Measurements from ENCODE around the gene TAP2.

The TAP2 gene

DNA sequence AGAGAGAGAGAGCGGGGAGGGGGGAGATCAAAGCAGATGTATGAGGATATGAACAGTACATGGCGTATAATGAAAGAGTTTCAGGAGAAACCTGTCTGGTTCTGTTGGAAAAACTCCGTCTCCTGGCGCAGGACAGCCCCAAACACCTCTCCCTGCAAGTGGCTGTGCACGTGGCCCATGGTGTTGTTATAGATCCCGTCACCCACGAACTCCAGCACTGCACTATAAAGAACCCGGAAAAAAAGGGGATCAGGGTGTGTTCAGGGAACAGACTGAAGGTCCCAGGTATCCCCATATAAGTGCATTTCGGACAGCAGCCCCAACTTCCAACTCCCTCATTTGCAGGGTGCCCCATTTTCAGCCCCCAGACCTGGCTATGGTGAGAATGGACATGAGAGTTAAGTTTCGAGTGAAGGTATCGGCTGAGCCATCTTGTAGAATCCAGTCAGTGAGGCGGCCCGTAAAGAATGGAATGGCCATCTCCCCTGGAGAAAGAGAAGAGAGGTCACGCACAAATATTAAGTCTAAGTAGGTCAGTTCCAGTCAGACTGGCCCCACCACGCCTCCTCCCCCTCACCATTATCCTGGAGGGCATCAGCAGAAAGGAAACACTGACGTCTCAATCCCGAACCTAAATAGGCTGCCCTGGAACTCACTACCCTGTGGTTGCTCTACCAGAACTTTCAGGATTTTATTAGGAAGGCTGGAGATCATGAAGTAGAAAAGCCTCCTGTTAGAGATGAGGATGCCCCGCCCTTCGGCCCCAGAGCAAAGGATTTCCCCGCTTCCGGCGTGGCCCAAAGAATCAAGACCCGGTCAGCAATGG is 13.7 kb upstream of the TAP2 start:
- H3K27me3 ChIP-seq (replicated peaks): no peaks in the 10 kb centered on the region
- peaks cover 28% of the 10 kb centered on the region for H3K36me3 ChIP-seq (replicated peaks)
- TF ChIP-seq, protein P1, sequence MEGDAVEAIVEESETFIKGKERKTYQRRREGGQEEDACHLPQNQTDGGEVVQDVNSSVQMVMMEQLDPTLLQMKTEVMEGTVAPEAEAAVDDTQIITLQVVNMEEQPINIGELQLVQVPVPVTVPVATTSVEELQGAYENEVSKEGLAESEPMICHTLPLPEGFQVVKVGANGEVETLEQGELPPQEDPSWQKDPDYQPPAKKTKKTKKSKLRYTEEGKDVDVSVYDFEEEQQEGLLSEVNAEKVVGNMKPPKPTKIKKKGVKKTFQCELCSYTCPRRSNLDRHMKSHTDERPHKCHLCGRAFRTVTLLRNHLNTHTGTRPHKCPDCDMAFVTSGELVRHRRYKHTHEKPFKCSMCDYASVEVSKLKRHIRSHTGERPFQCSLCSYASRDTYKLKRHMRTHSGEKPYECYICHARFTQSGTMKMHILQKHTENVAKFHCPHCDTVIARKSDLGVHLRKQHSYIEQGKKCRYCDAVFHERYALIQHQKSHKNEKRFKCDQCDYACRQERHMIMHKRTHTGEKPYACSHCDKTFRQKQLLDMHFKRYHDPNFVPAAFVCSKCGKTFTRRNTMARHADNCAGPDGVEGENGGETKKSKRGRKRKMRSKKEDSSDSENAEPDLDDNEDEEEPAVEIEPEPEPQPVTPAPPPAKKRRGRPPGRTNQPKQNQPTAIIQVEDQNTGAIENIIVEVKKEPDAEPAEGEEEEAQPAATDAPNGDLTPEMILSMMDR (IDR thresholded peaks at IDR 0.05; ENCODE audit: low read depth, low read length, missing control alignments): no peak
- no peak overlapping the region for H3K27ac ChIP-seq
- H3K4me3 ChIP-seq (ENCODE audit: low read depth, low read length): peak overlapping the region; percentile 85
- in situ Hi-C loops (cut with HindIII; ENCODE audit: low pct_ligation_motif_present, low sequenced_read_pairs): no loop called here
- no peak for DNase-seq

GRCh38 chr6:32851025-32851424 is 12.5 kb upstream of the TAP2 start:
- Histone ChIP-seq H3K27ac (no peak overlapping the region), H3K4me3 (ENCODE audit: low read depth, low read length) (no peak overlapping the region), H3K27me3 (replicated peaks) (no peaks in the 10 kb centered on the region), H3K36me3 (replicated peaks) (peaks cover 33% of the 10 kb centered on the region)
- no peak for DNase-seq
- TF ChIP-seq, protein P1 (IDR thresholded peaks at IDR 0.05; ENCODE audit: low read depth, low read length, missing control alignments): no peak
- in situ Hi-C loops (cut with HindIII; ENCODE audit: low pct_ligation_motif_present, low sequenced_read_pairs): no loop called here

GRCh38 chr6:32849126-32849525 is 10.6 kb upstream of the TAP2 start:
- Histone ChIP-seq H3K27ac (no peak overlapping the region), H3K36me3 (replicated peaks) (peaks cover 39% of the 10 kb centered on the region), H3K4me3 (ENCODE audit: low read depth, low read length) (no peak overlapping the region), H3K27me3 (replicated peaks) (no peaks in the 10 kb centered on the region)
- in situ Hi-C loops (cut with HindIII; ENCODE audit: low pct_ligation_motif_present, low sequenced_read_pairs): no loop called here
- DNase-seq: no peak
- TF ChIP-seq, protein P1 (IDR thresholded peaks at IDR 0.05; ENCODE audit: low read depth, low read length, missing control alignments): no peak

- H3K27me3 ChIP-seq (replicated peaks): no peaks in the 10 kb centered on the region
- in situ Hi-C loops (cut with HindIII; ENCODE audit: low pct_ligation_motif_present, low sequenced_read_pairs): no loop called here
- no peak for DNase-seq
- TF ChIP-seq, protein P1 (IDR thresholded peaks at IDR 0.05; ENCODE audit: low read depth, low read length, missing control alignments): no peak
- no peak overlapping the region for H3K4me3 ChIP-seq (ENCODE audit: low read depth, low read length)
- H3K27ac ChIP-seq: no peak overlapping the region
- peaks cover 39% of the 10 kb centered on the region for H3K36me3 ChIP-seq (replicated peaks)
Observed at GRCh38 chr6:32847795-32848194, 9.3 kb upstream of the TAP2 start.

- no peak overlapping the region for H3K27ac ChIP-seq
- in situ Hi-C loops (cut with HindIII; ENCODE audit: low pct_ligation_motif_present, low sequenced_read_pairs): no loop called here
Observed at GRCh38 chr6:32847004-32847403, 8.5 kb upstream of the TAP2 start.

More at GRCh38 chr6:32847004-32847403, 8.5 kb upstream of the TAP2 start:
- TF ChIP-seq, protein P1 (IDR thresholded peaks at IDR 0.05; ENCODE audit: low read depth, low read length, missing control alignments): no peak
- no peak overlapping the region for H3K4me3 ChIP-seq (ENCODE audit: low read depth, low read length)
- peaks cover 41% of the 10 kb centered on the region for H3K36me3 ChIP-seq (replicated peaks)
- no peaks in the 10 kb centered on the region for H3K27me3 ChIP-seq (replicated peaks)
- no peak for DNase-seq
